IMR-90 (cell line): ENCODE results near the gene CLK3.

Experiments
- CTCF ChIP-seq: conservative IDR thresholded peaks from 2 replicates; pipeline ENCODE4 v1.5.1; 2012; ENCODE audit warnings: mild to moderate bottlenecking, low read depth, low read length, improper control_type of control experiment
- ELK1 ChIP-seq: fragments of 150-350 bp; IDR thresholded peaks from 2 replicates; pipeline ENCODE4 v1.6.1; 2016; ENCODE audit warnings: low read depth, mild to moderate bottlenecking, low read length, moderate library complexity, borderline replicate concordance
- RCOR1 ChIP-seq: IDR thresholded peaks from 2 replicates; pipeline ENCODE4 v1.6.1; 2012; ENCODE audit warnings: mild to moderate bottlenecking, low read length, improper control_type of control experiment; ENCODE audit not compliant: insufficient replicate concordance
- RFX5 ChIP-seq: IDR thresholded peaks from 2 replicates; pipeline ENCODE4 v1.8.0; 2012; ENCODE audit warnings: low read depth, mild to moderate bottlenecking, low read length, moderate library complexity
- USF2 ChIP-seq: fragments of 150-350 bp; IDR thresholded peaks from 2 replicates; pipeline ENCODE4 v1.6.1; 2017; ENCODE audit warnings: mild to moderate bottlenecking, antibody characterized with exemption, low read length, low read depth

- TF ChIP-seq CTCF, result no peak
- TF ChIP-seq RFX5, result no peak
- no peak for TF ChIP-seq USF2
- no peak for TF ChIP-seq RCOR1
- TF ChIP-seq ELK1, result no peak
These were observed 44.4 kb upstream of the CLK3 start for GRCh38 chr15:74571191-74571590.
